Adrenal gland (tissue), 12 donors: ENCODE data around the gene NDST1. TPM values are rescaled to one million over a fixed set of nuclear protein-coding genes. Genes with fewer than 3 reads are reported as not detected.

Source experiments
- DNase-seq, 7 donors: peaks; one replicate each; pipeline ENCODE4 v3.0.0-alpha.2; 2019 to 2020
- H3K27ac ChIP-seq, 5 donors: fragments of 200-600 bp; sonication (generic) in 4 of 5; 1 replicate in 3 of 5; 2 replicates in 2 of 5; pipeline versions ENCODE4 v1.5.1 to v1.8.0; 2016 to 2020; ENCODE audit warnings: mild to moderate bottlenecking in 1 of 5
- H3K27me3 ChIP-seq: fragments of 200-600 bp; 2 replicates; pipeline ENCODE4 v1.8.0; 2021
- H3K36me3 ChIP-seq, 2 donors: fragments of 200-600 bp; replicated peaks in 1 of 2; 1 replicate in 1 of 2; 2 replicates in 1 of 2; pipeline versions ENCODE4 v1.5.1 to v1.8.0; 2018 to 2022
- H3K4me1 ChIP-seq, 2 donors: fragments of 200-600 bp; replicated peaks in 1 of 2; 1 replicate in 1 of 2; 2 replicates in 1 of 2; pipeline versions ENCODE4 v1.5.1 to v1.8.0; 2018 to 2021
- H3K4me3 ChIP-seq, 4 donors: fragments of 200-600 bp; sonication (generic) in 3 of 4; one replicate each; pipeline ENCODE4 v1.5.1; 2016 to 2018
- H3K9me3 ChIP-seq, 3 donors: fragments of 200-600 bp; sonication (generic) in 1 of 3; replicated peaks in 1 of 3; 1 replicate in 2 of 3; 2 replicates in 1 of 3; pipeline versions ENCODE4 v1.5.1 to v1.8.0; 2016 to 2021
- CTCF ChIP-seq, 6 experiments: fragments of 450-650 bp in 4 of 6; fragments of 200-600 bp in 2 of 6; sonication (generic) in 1 of 6; IDR thresholded peaks; 1 replicate in 5 of 6; 2 replicates in 1 of 6; pipeline versions ENCODE4 v1.5.1 to v1.8.0; 2016 to 2021; ENCODE audit warnings: antibody characterized with exemption in 6 of 6, mild to moderate bottlenecking in 2 of 6, moderate library complexity in 1 of 6
- POLR2A ChIP-seq, 2 donors: fragments of 450-650 bp; IDR thresholded peaks; one replicate each; pipeline ENCODE4 v1.6.1; 2017; ENCODE audit warnings: antibody characterized with exemption in 2 of 2, mild to moderate bottlenecking in 2 of 2, moderate library complexity in 1 of 2
- WGBS, 4 donors: extraction: QIAGEN DNeasy Blood & Tissue Kit in 2 of 4; methylation state at CpG; one replicate each; pipeline versions ENCODE4 v1.1.5 to v1.1.7; 2013 to 2017; 5-methylcytosine and 5-hydroxymethylcytosine counted together
- intact Hi-C, 2 donors: fragments of 100-400 bp; cut with DNase I; formaldehyde crosslinking; loops; one replicate each; pipeline versions ENCODE4 v1.14.1 to v1.15.0; 2022 to 2023
- polyA plus RNA-seq, 3 donors: library from polyadenylated mRNA; stranded (reverse); fragments of 200-250 nt in 2 of 3; fragments of 350-450 nt in 1 of 3; fragmentation: Illumina TruSeq in 1 of 3; extraction: RNeasy Lipid Tissue Mini Kit (QIAGEN cat#74804) in 1 of 3; gene quantifications; one replicate each; pipeline ENCODE4 v1.2.3, GENCODE V29; 2013 to 2014
- total RNA-seq, 9 donors: library from RNA; depleted of rRNA in 4 of 9; stranded (reverse); fragments of >200 nt in 4 of 9; fragments of 120-200 nt in 1 of 9; fragmentation: NEBNext Ultra II Directional in 1 of 9; extraction: Animal tissue kit (Norgen Biotek cat#: 25700) in 1 of 9; gene quantifications; one replicate each; pipeline versions ENCODE4 v1.1.0 to v1.2.4, GENCODE V29; 2013 to 2023
- donor health status: healthy with polysubstance abuse.
- donor health status: Bipolar disorder and iron deficiency.
- donor health status: DM: yes; HTN: yes; CAD: no.
- donor health status: DM: no; HTN: no; CAD: no.
- donor health status: DM: no; HTN: no; CAD: no.
- donor health status: DM: yes; HTN: yes; CAD: no.

Gene NDST1
- total and polyA plus RNA-seq, 12 donors: 9.6 to 154 (median 94.7) TPM

- Histone ChIP-seq H3K27me3 (no peaks in the 10 kb centered on the region), H3K9me3 (no peaks in the 10 kb centered on the region), H3K36me3 (no peaks in the 10 kb centered on the region), H3K4me1 (peaks cover 0 to 17% of the 10 kb centered on the region in 2 donors), H3K4me3 (no peak overlapping the region), H3K27ac (peak overlapping the region in 1 of 5 donors; percentile 49)
- TF ChIP-seq POLR2A (IDR thresholded peaks at IDR 0.05) (no peak), CTCF (IDR thresholded peaks at IDR 0.05) (no peak)
- DNase-seq: no peak
- 63 to 95% (median 85%) methylated on average over 4 of the region's 4 CpGs for WGBS, 4 donors
- intact Hi-C loops: no loop called here
These were observed 85.7 kb downstream of the NDST1 start for GRCh38 chr5:150593593-150593992.

DNA sequence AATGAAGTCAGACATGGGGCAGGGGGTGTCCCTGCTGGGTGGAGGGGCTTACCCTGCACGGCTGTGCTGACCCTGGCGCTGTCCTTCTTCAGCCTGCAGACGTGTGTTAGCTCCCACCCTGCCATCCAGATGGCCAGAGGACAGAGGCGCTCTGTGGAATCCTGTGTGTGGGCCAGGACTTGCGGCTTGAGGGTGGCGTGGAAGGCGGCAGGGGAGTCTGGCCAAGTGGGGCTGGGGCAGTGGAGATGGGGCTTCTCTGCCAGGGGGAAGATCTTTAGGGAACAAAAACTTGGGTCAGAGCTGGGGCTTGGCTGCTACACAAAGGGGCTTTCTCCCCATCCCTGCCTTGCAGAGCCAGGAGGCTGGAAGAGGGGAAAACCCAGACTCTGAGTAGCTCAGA is 86.1 kb downstream of the NDST1 start:
- no peaks in the 10 kb centered on the region for H3K27me3 ChIP-seq
- WGBS, 4 donors: 78 to 98% (median 86%) methylated on average over 6 to 7 of the region's 7 CpGs
- no peak overlapping the region for H3K4me3 ChIP-seq
- TF ChIP-seq POLR2A (IDR thresholded peaks at IDR 0.05) (no peak), CTCF (IDR thresholded peaks at IDR 0.05) (no peak)
- H3K4me1 ChIP-seq: peaks cover 0 to 17% of the 10 kb centered on the region in 2 donors
- no peaks in the 10 kb centered on the region for H3K36me3 ChIP-seq
- intact Hi-C loops: no loop called here
- no peaks in the 10 kb centered on the region for H3K9me3 ChIP-seq
- no peak for DNase-seq
- peak overlapping the region in 1 of 5 donors; percentile 49 for H3K27ac ChIP-seq

DNA sequence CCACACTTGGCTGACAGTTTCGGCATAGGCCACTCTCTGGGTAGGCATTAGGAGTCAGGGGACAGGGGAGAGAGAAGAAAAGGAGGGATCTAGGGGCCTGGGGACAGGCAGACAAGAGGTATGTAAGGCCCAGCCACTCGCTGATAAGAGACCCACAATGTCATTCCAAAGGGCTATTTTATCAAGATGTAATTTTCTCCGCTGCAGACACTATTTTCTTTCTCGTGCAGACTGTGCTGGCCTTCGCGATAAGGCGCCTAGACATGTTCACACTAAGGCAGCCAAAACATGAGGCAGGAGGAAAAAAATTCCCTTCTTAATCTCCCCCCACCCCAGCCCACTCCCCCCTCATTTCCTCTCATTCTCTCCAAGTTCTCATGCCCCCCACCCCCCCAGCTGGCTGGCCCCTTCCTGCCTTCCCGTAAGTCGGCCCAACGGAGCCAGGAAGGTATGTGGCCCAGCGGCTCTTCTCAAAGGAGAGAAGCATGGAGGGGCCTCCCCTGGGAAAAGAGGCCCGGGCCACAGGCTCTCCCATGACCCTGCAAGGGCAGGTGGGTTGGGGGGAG is 87.6 kb downstream of the NDST1 start:
- H3K4me1 ChIP-seq: peaks cover 0 to 21% of the 10 kb centered on the region in 2 donors
- WGBS, 4 donors: 64 to 80% (median 71%) methylated on average over 8 to 12 of the region's 12 CpGs
- DNase-seq: peak in 1 of 7 donors; percentile 44
- no peak for TF ChIP-seq POLR2A (IDR thresholded peaks at IDR 0.05)
- no peak for TF ChIP-seq CTCF (IDR thresholded peaks at IDR 0.05)
- H3K36me3 ChIP-seq: no peaks in the 10 kb centered on the region
- H3K4me3 ChIP-seq: no peak overlapping the region
- intact Hi-C loops: no loop called here
- no peaks in the 10 kb centered on the region for H3K27me3 ChIP-seq
- peak overlapping the region in 2 of 5 donors; percentile 45 to 57 for H3K27ac ChIP-seq
- no peaks in the 10 kb centered on the region for H3K9me3 ChIP-seq

DNA sequence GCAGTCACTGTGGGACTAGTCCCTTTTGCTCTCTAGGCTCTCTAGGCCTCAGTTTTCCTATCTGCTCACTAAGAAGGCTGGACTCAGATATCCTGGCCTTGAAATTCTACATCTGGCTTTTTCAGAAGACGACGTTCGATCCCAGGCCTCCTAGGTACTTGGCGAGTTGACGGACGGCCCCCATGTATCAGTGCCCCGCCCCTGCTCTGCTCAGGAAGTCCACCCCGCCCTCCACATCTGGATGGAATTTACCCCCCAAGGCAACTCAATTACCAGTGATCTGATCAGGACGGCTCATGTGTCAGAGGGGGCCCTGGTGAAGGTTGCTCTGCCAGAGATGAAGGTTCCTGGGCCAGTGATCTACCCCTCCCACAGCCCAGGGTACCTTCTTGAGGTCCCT is 88.4 kb downstream of the NDST1 start:
- intact Hi-C loops: no loop called here
- 86 to 88% (median 88%) methylated on average over 5 to 9 of the region's 9 CpGs for whole genome bisulfite sequencing, 4 donors
- no peaks in the 10 kb centered on the region for H3K27me3 ChIP-seq
- no peaks in the 10 kb centered on the region for H3K36me3 ChIP-seq
- peak overlapping the region in 1 of 5 donors; percentile 57 for H3K27ac ChIP-seq
- no peaks in the 10 kb centered on the region for H3K9me3 ChIP-seq
- no peak for TF ChIP-seq CTCF (IDR thresholded peaks at IDR 0.05)
- TF ChIP-seq POLR2A (IDR thresholded peaks at IDR 0.05): no peak
- no peak for DNase-seq
- no peak overlapping the region for H3K4me3 ChIP-seq
- H3K4me1 ChIP-seq: peaks cover 0 to 14% of the 10 kb centered on the region in 2 donors
